Measurements from ENCODE around the gene MAGI1.

DNA sequence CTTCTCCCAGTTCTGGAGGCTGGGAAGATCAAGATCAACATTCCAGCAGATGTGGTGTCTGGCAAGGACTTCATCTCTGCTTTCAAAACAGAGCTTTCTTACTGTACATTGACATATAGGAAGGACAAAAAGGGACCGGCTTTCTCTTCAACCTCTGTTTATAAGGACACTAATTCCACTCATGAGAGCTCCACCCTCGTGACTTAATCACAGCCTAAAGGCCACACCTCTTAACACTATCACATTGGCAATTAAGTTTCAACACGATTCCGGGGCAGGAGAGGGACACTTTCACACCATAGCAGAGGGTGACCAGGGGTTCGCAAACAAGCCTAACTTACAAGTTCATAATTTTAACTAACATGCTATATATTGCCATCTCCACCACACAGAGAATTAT is 231.5 kb downstream of the MAGI1 start:
- TF ChIP-seq, protein P1, sequence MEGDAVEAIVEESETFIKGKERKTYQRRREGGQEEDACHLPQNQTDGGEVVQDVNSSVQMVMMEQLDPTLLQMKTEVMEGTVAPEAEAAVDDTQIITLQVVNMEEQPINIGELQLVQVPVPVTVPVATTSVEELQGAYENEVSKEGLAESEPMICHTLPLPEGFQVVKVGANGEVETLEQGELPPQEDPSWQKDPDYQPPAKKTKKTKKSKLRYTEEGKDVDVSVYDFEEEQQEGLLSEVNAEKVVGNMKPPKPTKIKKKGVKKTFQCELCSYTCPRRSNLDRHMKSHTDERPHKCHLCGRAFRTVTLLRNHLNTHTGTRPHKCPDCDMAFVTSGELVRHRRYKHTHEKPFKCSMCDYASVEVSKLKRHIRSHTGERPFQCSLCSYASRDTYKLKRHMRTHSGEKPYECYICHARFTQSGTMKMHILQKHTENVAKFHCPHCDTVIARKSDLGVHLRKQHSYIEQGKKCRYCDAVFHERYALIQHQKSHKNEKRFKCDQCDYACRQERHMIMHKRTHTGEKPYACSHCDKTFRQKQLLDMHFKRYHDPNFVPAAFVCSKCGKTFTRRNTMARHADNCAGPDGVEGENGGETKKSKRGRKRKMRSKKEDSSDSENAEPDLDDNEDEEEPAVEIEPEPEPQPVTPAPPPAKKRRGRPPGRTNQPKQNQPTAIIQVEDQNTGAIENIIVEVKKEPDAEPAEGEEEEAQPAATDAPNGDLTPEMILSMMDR (IDR thresholded peaks at IDR 0.05), result no peak
- no peak for TF ChIP-seq POLR2A (IDR thresholded peaks at IDR 0.05)
